Caco-2 (cell line): ENCODE measurements around the gene ATP1A3. TPM values are rescaled to one million over a fixed set of nuclear protein-coding genes. Genes with fewer than 3 reads are reported as not detected.

Experiments
- BruUV-seq: library from RNA; stranded (reverse); fragments of 400-500 nt; replicated peaks from 2 replicates; lab custom pipeline; 2021; lab: Mats Ljungman, UMichigan
- CTCF ChIA-PET: fragments of 300-600 bp; sonication (Branson Sonifier 250); formaldehyde crosslinking; loops from one replicate; lab custom pipeline; 2022; ENCODE audit warnings: antibody characterized with exemption; lab: Charles Lee
- POLR2A ChIA-PET: fragments of 300-600 bp; sonication (Branson Sonifier 250); formaldehyde crosslinking; loops from one replicate; lab custom pipeline; 2022; ENCODE audit warnings: antibody characterized with exemption; lab: Charles Lee
- DNase-seq, 2 experiments: peaks; one replicate each; pipeline versions ENCODE4 v3.0.0 to v3.0.0-alpha.2; 2020 to 2022
- H3K27me3 ChIP-seq: replicated peaks from 2 replicates; pipeline ENCODE4 v1.6.0; 2011; ENCODE audit warnings: low read length; ENCODE audit not compliant: control insufficient read depth, insufficient read depth
- H3K36me3 ChIP-seq: 2 replicates; pipeline ENCODE4 v1.5.1; 2011; ENCODE audit warnings: low read length; ENCODE audit not compliant: control insufficient read depth, insufficient read depth
- H3K4me1 ChIP-seq: fragments of 250-450 bp; sonication (Bioruptor Pico); 2 replicates; pipeline ENCODE4 v1.5.1; 2020; ENCODE audit warnings: mild to moderate bottlenecking
- H3K4me3 ChIP-seq: 2 replicates; pipeline ENCODE4 v1.5.1; 2011; ENCODE audit warnings: low read depth, mild to moderate bottlenecking, control low read depth, low read length
- H3K9me3 ChIP-seq: fragments of 250-450 bp; sonication (Bioruptor Pico); 2 replicates; pipeline ENCODE4 v1.5.1; 2020; ENCODE audit warnings: mild to moderate bottlenecking, moderate library complexity
- H3K27ac Mint-ChIP-seq: one replicate; pipeline ENCODE4 v1.8.0; 2022; ENCODE audit warnings: mixed read lengths; ENCODE audit not compliant: unreplicated experiment
- H3K27me3 Mint-ChIP-seq: one replicate; pipeline ENCODE4 v1.8.0; 2022; ENCODE audit warnings: mixed read lengths; ENCODE audit not compliant: insufficient read depth, unreplicated experiment
- H3K36me3 Mint-ChIP-seq: one replicate; pipeline ENCODE4 v1.8.0; 2022; ENCODE audit warnings: mild to moderate bottlenecking, mixed read lengths; ENCODE audit not compliant: insufficient read depth, unreplicated experiment
- H3K4me1 Mint-ChIP-seq: one replicate; pipeline ENCODE4 v1.8.0; 2022; ENCODE audit warnings: low read depth, mixed read lengths; ENCODE audit not compliant: unreplicated experiment
- H3K4me3 Mint-ChIP-seq: one replicate; pipeline ENCODE4 v1.8.0; 2022; ENCODE audit warnings: mild to moderate bottlenecking, moderate library complexity, mixed read lengths; ENCODE audit not compliant: unreplicated experiment
- H3K9me3 Mint-ChIP-seq: one replicate; pipeline ENCODE4 v1.8.0; 2022; ENCODE audit warnings: mixed read lengths; ENCODE audit not compliant: unreplicated experiment
- intact Hi-C: fragments of 100-400 bp; cut with micrococcal nuclease; formaldehyde crosslinking; loops from one replicate; pipeline ENCODE4 v1.10.0; 2022; ENCODE audit not compliant: unreplicated experiment
- total RNA-seq: library from RNA; stranded (reverse); gene quantifications from 2 replicates; pipeline ENCODE4 v1.2.3, GENCODE V29; 2022
- TF ChIP-seq, protein P1 (sequence below), 2 experiments: fragments of 200-600 bp in 1 of 2; IDR thresholded peaks; 1 replicate in 1 of 2; 2 replicates in 1 of 2; pipeline versions ENCODE4 v1.5.1 to v1.8.0; 2011 to 2022; ENCODE audit warnings: antibody characterized with exemption in 1 of 2, control low read depth in 1 of 2, inconsistent platforms in 1 of 2, low read depth in 1 of 2, low read length in 1 of 2, mild to moderate bottlenecking in 1 of 2, moderate library complexity in 1 of 2; ENCODE audit not compliant: insufficient read depth in 1 of 2, severe bottlenecking in 1 of 2, unreplicated experiment in 1 of 2

The ATP1A3 gene
- total RNA-seq, 1 experiment from 2014 or later = 0.54 TPM

DNA sequence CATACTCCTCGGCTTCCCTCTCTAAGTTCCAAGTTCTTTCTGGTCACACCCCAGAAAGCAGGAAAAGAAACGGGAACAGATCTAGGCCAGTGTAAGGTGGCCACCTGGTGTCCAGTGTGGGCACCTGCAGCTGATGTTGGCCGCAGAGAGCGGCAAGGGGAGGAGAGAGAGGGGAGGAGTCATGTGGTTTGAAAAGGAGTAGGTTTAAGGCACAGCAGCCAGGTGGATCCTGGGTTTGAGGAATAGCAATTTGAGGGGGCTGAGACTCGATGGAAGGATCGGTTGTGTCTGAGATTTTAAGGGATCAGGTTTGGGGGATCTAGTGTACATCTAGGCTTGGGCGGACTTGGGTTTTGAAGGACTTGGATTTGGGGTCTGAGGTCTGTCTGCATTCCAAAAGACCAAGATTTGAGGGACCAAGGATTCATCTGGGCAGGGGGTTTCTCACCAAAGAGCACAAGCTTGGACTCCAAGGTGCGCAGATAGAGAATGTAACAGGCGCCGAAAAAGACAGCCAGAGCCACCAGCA is 36.1 kb downstream of the ATP1A3 start:
- TF ChIP-seq, protein P1, sequence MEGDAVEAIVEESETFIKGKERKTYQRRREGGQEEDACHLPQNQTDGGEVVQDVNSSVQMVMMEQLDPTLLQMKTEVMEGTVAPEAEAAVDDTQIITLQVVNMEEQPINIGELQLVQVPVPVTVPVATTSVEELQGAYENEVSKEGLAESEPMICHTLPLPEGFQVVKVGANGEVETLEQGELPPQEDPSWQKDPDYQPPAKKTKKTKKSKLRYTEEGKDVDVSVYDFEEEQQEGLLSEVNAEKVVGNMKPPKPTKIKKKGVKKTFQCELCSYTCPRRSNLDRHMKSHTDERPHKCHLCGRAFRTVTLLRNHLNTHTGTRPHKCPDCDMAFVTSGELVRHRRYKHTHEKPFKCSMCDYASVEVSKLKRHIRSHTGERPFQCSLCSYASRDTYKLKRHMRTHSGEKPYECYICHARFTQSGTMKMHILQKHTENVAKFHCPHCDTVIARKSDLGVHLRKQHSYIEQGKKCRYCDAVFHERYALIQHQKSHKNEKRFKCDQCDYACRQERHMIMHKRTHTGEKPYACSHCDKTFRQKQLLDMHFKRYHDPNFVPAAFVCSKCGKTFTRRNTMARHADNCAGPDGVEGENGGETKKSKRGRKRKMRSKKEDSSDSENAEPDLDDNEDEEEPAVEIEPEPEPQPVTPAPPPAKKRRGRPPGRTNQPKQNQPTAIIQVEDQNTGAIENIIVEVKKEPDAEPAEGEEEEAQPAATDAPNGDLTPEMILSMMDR (IDR thresholded peaks at IDR 0.05; ENCODE audit: insufficient read depth in 1 of 2, low read depth in 1 of 2, low read length in 1 of 2, severe bottlenecking in 1 of 2, unreplicated experiment in 1 of 2) = peak; percentile 91 to 92
- no peaks in the 10 kb centered on the region for H3K9me3 Mint-ChIP-seq
- POLR2A ChIA-PET = interaction anchor here (0.6 to 1.6 kb wide), 2 partner anchors 55 to 99 kb away, joined by 9 to 10 read pairs; no protein-coding TSS in a partner anchor

GRCh38 chr19:41957161-41957837 is 36.7 kb downstream of the ATP1A3 start:
- ChIA-PET CTCF (interaction anchor here (1.3 to 2.7 kb wide), 4 partner anchors 26 to 97 kb away, joined by 4 to 18 read pairs (median 10); partner anchors contain the start of gene RPS19), POLR2A (interaction anchor here (0.6 kb wide), 1 partner anchor 56 kb away, joined by 9 read pairs; no protein-coding TSS in a partner anchor)
- H3K4me3 ChIP-seq = no peak overlapping the region
- no peaks in the 10 kb centered on the region for H3K9me3 ChIP-seq
- H3K36me3 ChIP-seq = no peaks in the 10 kb centered on the region
- Mint-ChIP-seq H3K27me3 (no peaks in the 10 kb centered on the region), H3K27ac (peak overlapping the region; percentile 81), H3K4me3 (peak overlapping the region; percentile 78), H3K4me1 (peaks cover 13% of the 10 kb centered on the region), H3K36me3 (peaks cover 6% of the 10 kb centered on the region), H3K9me3 (no peaks in the 10 kb centered on the region)
- H3K27me3 ChIP-seq = no peaks in the 10 kb centered on the region
- TF ChIP-seq, protein P1 (IDR thresholded peaks at IDR 0.05; ENCODE audit: insufficient read depth in 1 of 2, low read depth in 1 of 2, low read length in 1 of 2, severe bottlenecking in 1 of 2, unreplicated experiment in 1 of 2) = no peak
- intact Hi-C loops = no loop called here
- DNase-seq = no peak
- peaks cover 14% of the 10 kb centered on the region for H3K4me1 ChIP-seq
- BruUV-seq = no TSS peak

More for the DNA sequence above, 36.1 kb downstream of the ATP1A3 start:
- Histone ChIP-seq H3K4me3 (peak overlapping the region; percentile 82), H3K4me1 (peaks cover 14% of the 10 kb centered on the region), H3K36me3 (no peaks in the 10 kb centered on the region), H3K27me3 (no peaks in the 10 kb centered on the region), H3K9me3 (no peaks in the 10 kb centered on the region)
- Mint-ChIP-seq H3K27ac (peak overlapping the region; percentile 81), H3K36me3 (peaks cover 6% of the 10 kb centered on the region), H3K27me3 (no peaks in the 10 kb centered on the region), H3K4me1 (peaks cover 13% of the 10 kb centered on the region), H3K4me3 (peak overlapping the region; percentile 78)
- TSS peak; percentile 59 for BruUV-seq
- CTCF ChIA-PET = interaction anchor here (0.5 to 2.7 kb wide), 6 partner anchors 26 to 98 kb away, joined by 3 to 18 read pairs (median 4); partner anchors contain the start of gene RPS19
- peak; percentile 86 to 87 for DNase-seq
- intact Hi-C loops = loop anchor here (1.0 kb wide), 1 partner anchor 85 kb away; no protein-coding TSS in a partner anchor

DNA sequence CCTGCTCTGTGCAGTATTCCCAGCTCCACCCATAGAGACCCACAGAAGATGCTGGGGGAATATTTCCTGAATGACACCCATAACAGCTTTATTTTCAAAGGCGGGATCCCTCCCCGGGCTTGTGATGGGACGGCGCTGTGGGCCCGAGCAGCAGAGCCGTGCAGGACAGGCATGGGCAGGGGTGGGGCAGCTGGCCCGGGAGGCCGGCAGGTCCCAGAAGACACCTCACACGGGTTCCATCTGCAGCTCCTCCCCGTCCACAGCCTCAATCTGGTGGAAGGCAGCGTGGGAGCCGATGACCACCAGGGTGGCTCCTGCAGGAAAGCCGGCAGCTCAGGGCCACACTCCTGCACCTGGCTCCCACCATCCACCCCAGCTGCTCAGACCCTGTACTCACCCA is 37.4 kb downstream of the ATP1A3 start:
- intact Hi-C loops = no loop called here
- no peaks in the 10 kb centered on the region for H3K27me3 Mint-ChIP-seq
- peaks cover 13% of the 10 kb centered on the region for H3K4me1 Mint-ChIP-seq
- H3K9me3 Mint-ChIP-seq = no peaks in the 10 kb centered on the region
- TF ChIP-seq, protein P1 (IDR thresholded peaks at IDR 0.05; ENCODE audit: insufficient read depth in 1 of 2, low read depth in 1 of 2, low read length in 1 of 2, severe bottlenecking in 1 of 2, unreplicated experiment in 1 of 2) = no peak
- H3K4me3 ChIP-seq = no peak overlapping the region
- no peaks in the 10 kb centered on the region for H3K9me3 ChIP-seq
- no peaks in the 10 kb centered on the region for H3K27me3 ChIP-seq
- H3K36me3 ChIP-seq = no peaks in the 10 kb centered on the region
- no peak overlapping the region for H3K27ac Mint-ChIP-seq
- POLR2A ChIA-PET = no interaction called here
- H3K4me3 Mint-ChIP-seq = no peak overlapping the region
- H3K4me1 ChIP-seq = peaks cover 14% of the 10 kb centered on the region
- H3K36me3 Mint-ChIP-seq = peaks cover 11% of the 10 kb centered on the region
- DNase-seq = no peak
- CTCF ChIA-PET = no interaction called here
- BruUV-seq = no TSS peak
